ENCODE data around the gene ADRA1B.

ADRA1B gene

GRCh38 chr5:159901772-159902171, 14.5 kb upstream of the ADRA1B start:
- no peak for DNase-seq (ENCODE audit: low spot score)

GRCh38 chr5:159902444-159903121, 13.7 kb upstream of the ADRA1B start:
- no peak for DNase-seq (ENCODE audit: low spot score)

GRCh38 chr5:159903131-159903530, 13.2 kb upstream of the ADRA1B start:
- no peak for DNase-seq (ENCODE audit: low spot score)

- no peak for DNase-seq (ENCODE audit: low spot score)
Observed at GRCh38 chr5:159904874-159905273, 11.4 kb upstream of the ADRA1B start.

- DNase-seq (ENCODE audit: low spot score), result no peak
Observed at GRCh38 chr5:159905496-159905895, 10.8 kb upstream of the ADRA1B start.

DNA sequence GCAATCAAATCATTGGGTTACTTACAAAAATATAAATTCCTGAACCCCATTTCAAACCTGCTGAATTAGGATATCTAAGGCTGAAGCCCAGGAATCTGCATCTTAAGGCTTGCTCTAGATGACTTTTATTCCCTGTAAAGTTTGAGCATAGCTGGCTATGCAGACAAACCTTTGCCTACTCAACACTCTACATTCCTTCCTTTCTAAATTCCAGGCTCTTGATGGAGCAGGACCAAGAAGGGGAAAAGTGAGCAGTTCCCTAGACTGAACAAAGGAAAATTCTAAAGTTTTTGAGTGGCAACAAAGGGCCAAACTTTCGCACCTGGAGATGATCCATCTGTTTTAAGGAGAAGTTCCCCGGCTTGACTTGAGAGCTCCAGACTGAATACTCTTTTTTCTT, 9.8 kb upstream of the ADRA1B start:
- DNase-seq (ENCODE audit: low spot score), result no peak

DNA sequence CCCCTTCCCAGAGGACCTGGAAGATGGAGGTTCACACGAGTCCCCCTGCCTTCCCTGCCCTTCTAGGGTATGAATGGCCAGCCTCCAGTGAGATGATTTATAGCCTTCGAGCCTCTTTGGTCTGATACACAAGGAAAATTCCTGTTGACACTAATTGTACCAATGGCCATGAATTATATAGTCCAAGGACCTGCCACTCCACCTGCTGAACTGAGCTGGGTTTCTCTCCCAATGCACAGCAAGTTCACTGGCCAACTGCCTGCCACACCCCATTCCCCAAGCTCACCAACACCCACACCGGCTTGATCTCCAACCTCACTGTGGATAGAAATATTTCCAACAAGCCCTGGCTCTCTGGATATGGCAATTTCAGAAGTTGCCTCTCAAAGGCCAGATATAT, 9.3 kb upstream of the ADRA1B start:
- no peak for DNase-seq (ENCODE audit: low spot score)

- no peak for DNase-seq (ENCODE audit: low spot score)
Observed at GRCh38 chr5:159907689-159908590, 8.3 kb upstream of the ADRA1B start.

DNA sequence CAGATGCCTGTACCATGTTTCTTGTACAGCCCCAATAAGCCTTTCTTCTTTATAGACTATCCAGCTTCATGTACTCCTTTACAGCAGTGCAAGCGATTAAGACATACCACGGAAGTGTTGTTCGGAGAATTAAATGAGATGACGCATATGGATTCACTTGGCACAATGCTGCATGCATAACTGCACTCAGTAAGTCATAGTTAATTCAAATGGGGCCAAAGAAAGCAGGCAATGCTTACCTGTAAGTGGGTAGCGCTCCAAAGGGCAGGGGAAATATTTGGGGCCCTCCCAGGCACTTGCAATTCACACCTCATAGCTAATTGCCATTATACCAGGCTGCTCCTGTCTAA, 7.7 kb upstream of the ADRA1B start:
- DNase-seq (ENCODE audit: low spot score), result no peak

- no peak for DNase-seq (ENCODE audit: low spot score)
Observed at GRCh38 chr5:159909126-159909525, 7.2 kb upstream of the ADRA1B start.

DNA sequence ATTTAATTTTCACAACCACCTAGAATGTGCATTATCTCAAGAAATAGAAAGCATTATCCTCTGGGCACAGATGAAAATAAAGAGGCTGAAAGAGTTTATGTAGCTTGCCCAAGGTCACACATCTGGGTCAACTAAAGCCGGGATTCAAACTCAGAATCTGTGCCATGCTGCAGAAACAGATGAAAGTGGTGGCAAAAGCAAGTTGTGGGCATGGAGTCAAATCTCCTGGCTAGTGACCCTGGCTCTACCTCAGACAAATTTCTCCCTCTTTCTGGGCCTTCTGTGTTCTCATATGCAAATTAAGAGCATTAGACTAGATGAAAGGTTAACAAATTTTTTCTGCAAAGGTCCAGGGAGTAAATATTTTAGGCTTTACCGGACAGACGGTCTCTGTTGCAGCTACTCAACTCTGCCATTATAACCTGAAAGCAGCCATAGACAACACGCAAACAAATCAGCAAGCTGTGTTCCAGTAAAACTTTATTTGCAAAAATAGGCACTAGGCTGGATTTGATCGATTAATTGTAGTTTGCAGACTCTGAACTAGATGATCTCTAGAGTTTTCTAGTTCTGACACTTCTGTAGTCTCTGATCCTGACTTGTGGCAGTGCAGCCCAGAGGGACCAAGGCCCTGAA, 6.0 kb upstream of the ADRA1B start:
- no peak for DNase-seq (ENCODE audit: low spot score)

- no peak for DNase-seq (ENCODE audit: low spot score)
Observed at GRCh38 chr5:159910843-159911229, 5.4 kb upstream of the ADRA1B start.

DNA sequence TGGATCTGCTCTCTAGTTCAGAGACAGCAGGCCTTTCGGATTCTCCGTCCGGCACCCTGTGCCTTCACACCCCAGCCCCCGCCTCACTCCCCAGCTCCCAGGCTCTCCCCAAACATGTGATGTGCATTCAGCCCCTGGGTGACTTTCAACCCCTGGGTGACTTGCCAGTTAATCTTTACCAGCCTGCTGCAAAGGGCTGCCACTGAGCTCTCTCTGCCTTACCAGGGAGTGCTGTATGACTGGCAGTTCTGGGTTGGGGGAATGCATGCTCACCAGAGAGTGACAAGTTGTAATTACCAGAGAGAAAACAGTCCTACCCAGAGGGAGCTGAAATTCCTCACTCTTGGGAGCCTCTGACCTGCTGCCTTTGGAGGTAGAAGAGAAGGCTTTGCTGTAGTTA, 4.9 kb upstream of the ADRA1B start:
- DNase-seq (ENCODE audit: low spot score), result no peak

GRCh38 chr5:159912033-159912800, 4.1 kb upstream of the ADRA1B start:
- no peak for DNase-seq (ENCODE audit: low spot score)

DNA sequence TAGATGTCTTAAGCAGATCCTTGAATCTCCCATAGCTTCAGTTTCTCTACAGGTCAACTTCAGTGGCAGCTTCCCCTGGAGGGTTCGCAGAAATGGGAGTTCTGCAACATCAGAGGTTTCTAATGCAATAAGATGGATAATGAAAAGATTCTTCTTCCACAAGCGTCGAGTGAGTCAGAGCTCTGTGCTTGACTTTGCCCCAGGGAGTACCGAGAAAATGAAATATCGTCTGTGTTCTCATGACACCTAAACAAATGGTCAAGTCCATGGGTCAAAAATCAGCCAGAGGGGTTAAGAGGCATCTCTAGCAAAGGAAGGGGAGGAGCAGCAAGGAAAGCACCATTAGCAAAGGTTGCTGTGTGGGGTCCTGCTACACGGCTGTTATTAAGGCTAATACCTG, 3.2 kb upstream of the ADRA1B start:
- no peak for DNase-seq (ENCODE audit: low spot score)

- DNase-seq (ENCODE audit: low spot score), result no peak
Observed at GRCh38 chr5:159913501-159913900, 2.8 kb upstream of the ADRA1B start.

DNA sequence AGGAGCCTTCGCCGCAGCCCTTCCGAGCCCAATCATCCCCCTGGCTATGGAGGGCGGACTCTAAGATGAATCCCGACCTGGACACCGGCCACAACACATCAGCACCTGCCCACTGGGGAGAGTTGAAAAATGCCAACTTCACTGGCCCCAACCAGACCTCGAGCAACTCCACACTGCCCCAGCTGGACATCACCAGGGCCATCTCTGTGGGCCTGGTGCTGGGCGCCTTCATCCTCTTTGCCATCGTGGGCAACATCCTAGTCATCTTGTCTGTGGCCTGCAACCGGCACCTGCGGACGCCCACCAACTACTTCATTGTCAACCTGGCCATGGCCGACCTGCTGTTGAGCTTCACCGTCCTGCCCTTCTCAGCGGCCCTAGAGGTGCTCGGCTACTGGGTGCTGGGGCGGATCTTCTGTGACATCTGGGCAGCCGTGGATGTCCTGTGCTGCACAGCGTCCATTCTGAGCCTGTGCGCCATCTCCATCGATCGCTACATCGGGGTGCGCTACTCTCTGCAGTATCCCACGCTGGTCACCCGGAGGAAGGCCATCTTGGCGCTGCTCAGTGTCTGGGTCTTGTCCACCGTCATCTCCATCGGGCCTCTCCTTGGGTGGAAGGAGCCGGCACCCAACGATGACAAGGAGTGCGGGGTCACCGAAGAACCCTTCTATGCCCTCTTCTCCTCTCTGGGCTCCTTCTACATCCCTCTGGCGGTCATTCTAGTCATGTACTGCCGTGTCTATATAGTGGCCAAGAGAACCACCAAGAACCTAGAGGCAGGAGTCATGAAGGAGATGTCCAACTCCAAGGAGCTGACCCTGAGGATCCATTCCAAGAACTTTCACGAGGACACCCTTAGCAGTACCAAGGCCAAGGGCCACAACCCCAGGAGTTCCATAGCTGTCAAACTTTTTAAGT, 819 bp downstream of the ADRA1B start:
- DNase-seq (ENCODE audit: low spot score), result no peak

GRCh38 chr5:159917994-159918393, 1.7 kb downstream of the ADRA1B start:
- no peak for DNase-seq (ENCODE audit: low spot score)

DNA sequence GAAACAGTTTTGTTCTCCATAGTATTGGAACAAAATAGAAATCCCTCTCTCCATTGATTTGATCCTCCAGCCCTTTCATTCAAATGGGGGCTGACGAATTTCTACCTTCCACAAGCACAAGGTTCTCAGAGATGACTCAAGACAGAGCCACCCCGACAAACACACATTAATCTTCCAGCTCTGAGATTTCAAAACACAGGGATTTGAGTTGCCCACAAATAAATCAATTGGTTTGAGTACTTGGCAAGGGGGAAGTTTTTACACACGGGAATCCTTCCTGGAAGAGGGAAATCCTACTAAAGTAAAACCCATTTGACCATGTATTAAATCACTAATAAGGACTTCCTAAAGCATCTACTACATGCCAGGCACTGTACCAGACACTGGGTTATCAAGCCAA, 5.4 kb downstream of the ADRA1B start:
- DNase-seq (ENCODE audit: low spot score), result no peak

- DNase-seq (ENCODE audit: low spot score), result no peak
Observed at GRCh38 chr5:159923008-159923407, 6.7 kb downstream of the ADRA1B start.
